ENCODE results near the gene LRCH3. TPM values are rescaled to one million over a fixed set of nuclear protein-coding genes. Genes with fewer than 3 reads are reported as not detected.

Gene LRCH3
- total RNA-seq, 1 donor from 2014 or later: 96.1 TPM

GRCh38 chr3:197866035-197866434 is 75.0 kb downstream of the LRCH3 start:
- Mint-ChIP-seq H3K27ac (no peak overlapping the region), H3K36me3 (ENCODE audit: low read depth) (peaks cover 42% of the 10 kb centered on the region), H3K4me3 (no peak overlapping the region), H3K27me3 (no peaks in the 10 kb centered on the region), H3K4me1 (no peaks in the 10 kb centered on the region), H3K9me3 (no peaks in the 10 kb centered on the region)
- intact Hi-C loops (cut with micrococcal nuclease): no loop called here
- ChIA-PET POLR2A (no interaction called here), CTCF (interaction anchor here (0.6 kb wide), 1 partner anchor 77 kb away, joined by 3 read pairs; no protein-coding TSS in a partner anchor)
- ATAC-seq (ENCODE audit: low read depth) (no peak), DNase-seq (no peak)
- TF ChIP-seq CTCF (IDR thresholded peaks at IDR 0.05): no peak

GRCh38 chr3:197873329-197873728 is 82.3 kb downstream of the LRCH3 start:
- DNase-seq (no peak), ATAC-seq (ENCODE audit: low read depth) (no peak)
- TF ChIP-seq CTCF (IDR thresholded peaks at IDR 0.05): no peak
- intact Hi-C loops (cut with micrococcal nuclease): no loop called here
- ChIA-PET CTCF (no interaction called here), POLR2A (no interaction called here)
- Mint-ChIP-seq H3K36me3 (ENCODE audit: low read depth) (peaks cover 67% of the 10 kb centered on the region), H3K27ac (no peak overlapping the region), H3K27me3 (no peaks in the 10 kb centered on the region), H3K4me3 (no peak overlapping the region), H3K9me3 (no peaks in the 10 kb centered on the region), H3K4me1 (no peaks in the 10 kb centered on the region)

- Mint-ChIP-seq H3K36me3 (ENCODE audit: low read depth) (peaks cover 68% of the 10 kb centered on the region), H3K4me3 (no peak overlapping the region), H3K4me1 (no peaks in the 10 kb centered on the region), H3K9me3 (no peaks in the 10 kb centered on the region), H3K27me3 (no peaks in the 10 kb centered on the region), H3K27ac (no peak overlapping the region)
- DNase-seq (no peak), ATAC-seq (ENCODE audit: low read depth) (no peak)
- no peak for TF ChIP-seq CTCF (IDR thresholded peaks at IDR 0.05)
- ChIA-PET POLR2A (no interaction called here), CTCF (no interaction called here)
- intact Hi-C loops (cut with micrococcal nuclease): no loop called here
Measured at GRCh38 chr3:197874064-197874463, 83.0 kb downstream of the LRCH3 start.

- no peaks in the 10 kb centered on the region for H3K9me3 Mint-ChIP-seq
- DNase-seq (no peak), ATAC-seq (ENCODE audit: low read depth) (no peak)
- intact Hi-C loops (cut with micrococcal nuclease): no loop called here
- no peaks in the 10 kb centered on the region for H3K27me3 Mint-ChIP-seq
- POLR2A ChIA-PET: no interaction called here
- CTCF ChIA-PET: no interaction called here
- H3K4me1 Mint-ChIP-seq: no peaks in the 10 kb centered on the region
- peaks cover 69% of the 10 kb centered on the region for H3K36me3 Mint-ChIP-seq (ENCODE audit: low read depth)
- TF ChIP-seq CTCF (IDR thresholded peaks at IDR 0.05): no peak
- H3K27ac Mint-ChIP-seq: no peak overlapping the region
- no peak overlapping the region for H3K4me3 Mint-ChIP-seq
Measured at GRCh38 chr3:197874653-197875052, 83.6 kb downstream of the LRCH3 start.

- H3K4me1 Mint-ChIP-seq: peaks cover 5% of the 10 kb centered on the region
- CTCF ChIA-PET: no interaction called here
- H3K9me3 Mint-ChIP-seq: no peaks in the 10 kb centered on the region
- H3K27ac Mint-ChIP-seq: no peak overlapping the region
- no peaks in the 10 kb centered on the region for H3K27me3 Mint-ChIP-seq
- ATAC-seq (ENCODE audit: low read depth) (no peak), DNase-seq (no peak)
- no peak for TF ChIP-seq CTCF (IDR thresholded peaks at IDR 0.05)
- no peak overlapping the region for H3K4me3 Mint-ChIP-seq
- H3K36me3 Mint-ChIP-seq (ENCODE audit: low read depth): peaks cover 62% of the 10 kb centered on the region
- POLR2A ChIA-PET: no interaction called here
- intact Hi-C loops (cut with micrococcal nuclease): no loop called here
Measured at GRCh38 chr3:197877902-197878301, 86.8 kb downstream of the LRCH3 start.

All from activated B cell treated with CpG ODN at 0.5 μM for 24 hours (primary cell).